GM10248 (cell line): ENCODE results near the gene ATOH8.

Experiments
- CTCF ChIA-PET: fragments of 300-600 bp; sonication (Branson Sonifier 250); formaldehyde crosslinking; extraction: SDS; loops from one replicate; lab custom pipeline; 2021; ENCODE audit warnings: antibody characterized with exemption; lab: Yijun Ruan, JAX
- POLR2A ChIA-PET: fragments of 350-650 bp; sonication (Branson Sonifier 250); formaldehyde crosslinking; extraction: SDS; loops from one replicate; lab custom pipeline; 2020; ENCODE audit warnings: antibody characterized with exemption; lab: Yijun Ruan, JAX
- DNase-seq: peaks from one replicate; pipeline ENCODE4 v3.0.0; 2012; ENCODE audit errors: extremely low spot score
- CTCF ChIP-seq: IDR thresholded peaks from 2 replicates; pipeline ENCODE4 v1.5.1; 2012; ENCODE audit warnings: mild to moderate bottlenecking, low read depth; ENCODE audit errors: extremely low read depth, missing control alignments, control extremely low read depth

The ATOH8 gene

GRCh38 chr2:85788603-85789002, 34.8 kb downstream of the ATOH8 start:
- ChIA-PET CTCF (interaction anchor here (1.1 kb wide), 1 partner anchor 12 kb away, joined by 4 read pairs; no protein-coding TSS in a partner anchor), POLR2A (no interaction called here)
- no peak for TF ChIP-seq CTCF
- DNase-seq = no peak

- no peak for TF ChIP-seq CTCF
- DNase-seq = no peak
- ChIA-PET CTCF (interaction anchor here (1.1 to 2.0 kb wide), 3 partner anchors 13 to 29 kb away, joined by 3 to 8 read pairs (median 4); no protein-coding TSS in a partner anchor), POLR2A (no interaction called here)
Observed at GRCh38 chr2:85789271-85789670, 35.5 kb downstream of the ATOH8 start.

- DNase-seq = no peak
- POLR2A ChIA-PET = no interaction called here
- CTCF ChIA-PET = interaction anchor here (1.1 to 2.0 kb wide), 4 partner anchors 24 to 40 kb away, joined by 3 to 8 read pairs (median 4); no protein-coding TSS in a partner anchor
- no peak for TF ChIP-seq CTCF
Observed at GRCh38 chr2:85790032-85790431, 36.2 kb downstream of the ATOH8 start.

GRCh38 chr2:85790499-85791188, 36.9 kb downstream of the ATOH8 start:
- CTCF ChIA-PET = interaction anchor here (1.1 to 2.0 kb wide), 4 partner anchors 24 to 40 kb away, joined by 3 to 8 read pairs (median 4); no protein-coding TSS in a partner anchor
- no peak for TF ChIP-seq CTCF
- POLR2A ChIA-PET = no interaction called here
- DNase-seq = no peak

GRCh38 chr2:85791704-85792565, 38.1 kb downstream of the ATOH8 start:
- ChIA-PET CTCF (interaction anchor here (1.6 kb wide), 1 partner anchor 35 kb away, joined by 5 read pairs; no protein-coding TSS in a partner anchor), POLR2A (no interaction called here)
- DNase-seq = no peak
- TF ChIP-seq CTCF = no peak

- DNase-seq = no peak
Observed at GRCh38 chr2:85792783-85793441, 39.1 kb downstream of the ATOH8 start.

More at GRCh38 chr2:85792783-85793441, 39.1 kb downstream of the ATOH8 start:
- no peak for TF ChIP-seq CTCF
- POLR2A ChIA-PET = no interaction called here
- CTCF ChIA-PET = no interaction called here
